Ramos (cell line): ENCODE results near the gene ZNF91.
"Not testable (repeated sequence)": the region's sequence is repeated elsewhere in the genome, so short reads cannot be mapped to it uniquely, and the experiment has no call there.

Source experiments
- in situ Hi-C: fragments of 300-500 bp; cut with MboI; formaldehyde crosslinking; loops from one replicate; pipeline ENCODE4 v1.14.3; 2022; ENCODE audit warnings: low sequenced_read_pairs; ENCODE audit not compliant: unreplicated experiment

The ZNF91 gene

GRCh38 chr19:23321403-23321802 lies 73.9 kb downstream of the ZNF91 start:
- in situ Hi-C loops: not testable (repeated sequence)

GRCh38 chr19:23319571-23319970 lies 75.7 kb downstream of the ZNF91 start:
- in situ Hi-C loops: not testable (repeated sequence)

GRCh38 chr19:23318941-23319340 lies 76.3 kb downstream of the ZNF91 start:
- in situ Hi-C loops: not testable (repeated sequence)

GRCh38 chr19:23318143-23318542 lies 77.1 kb downstream of the ZNF91 start:
- in situ Hi-C loops: no loop called here

GRCh38 chr19:23315286-23315685 lies 80.0 kb downstream of the ZNF91 start:
- in situ Hi-C loops: no loop called here

GRCh38 chr19:23314505-23315251 lies 80.6 kb downstream of the ZNF91 start:
- in situ Hi-C loops: no loop called here

GRCh38 chr19:23313196-23313595 lies 82.1 kb downstream of the ZNF91 start:
- in situ Hi-C loops: no loop called here

DNA sequence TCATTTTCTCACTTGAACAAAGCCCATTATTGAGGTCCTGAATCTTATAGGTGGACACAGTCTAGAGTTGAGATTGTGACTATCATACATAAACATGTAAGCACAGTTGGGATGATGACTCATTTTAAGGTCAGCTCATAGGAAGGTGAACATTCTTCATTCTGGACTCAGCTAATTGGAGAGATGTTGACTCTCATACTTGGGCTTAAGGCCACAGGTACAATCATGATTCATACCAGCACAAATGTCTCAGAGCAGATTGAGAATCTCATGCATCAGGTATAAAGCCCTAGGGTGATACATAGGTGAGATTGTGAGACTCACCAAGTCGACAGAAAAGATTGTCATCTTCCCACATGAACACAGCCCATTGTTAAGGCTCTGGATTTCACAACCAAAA lies 82.8 kb downstream of the ZNF91 start:
- in situ Hi-C loops: no loop called here

GRCh38 chr19:23311551-23311950 lies 83.7 kb downstream of the ZNF91 start:
- in situ Hi-C loops: no loop called here

DNA sequence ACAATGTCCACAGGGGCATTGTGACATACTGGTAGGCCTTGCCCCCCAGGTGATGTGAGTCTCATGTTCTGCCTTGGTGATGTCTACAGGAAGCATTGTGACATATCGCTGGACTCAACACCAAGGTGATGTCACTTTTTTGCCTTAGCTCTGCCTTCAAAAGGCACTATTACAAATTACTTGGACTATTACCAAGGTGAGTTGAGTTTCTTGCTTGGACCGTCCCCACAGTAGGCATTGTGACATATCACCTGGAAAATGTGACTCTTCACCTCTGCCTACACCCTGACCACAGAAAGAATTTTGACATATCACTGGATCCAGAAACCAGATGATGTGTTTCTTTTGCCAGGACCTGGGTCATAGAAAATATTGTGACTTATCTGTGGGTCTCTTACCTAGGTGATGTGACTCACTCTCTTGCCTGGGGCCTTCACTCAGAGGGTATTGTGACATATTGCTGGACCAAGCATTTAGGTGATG lies 84.5 kb downstream of the ZNF91 start:
- in situ Hi-C loops: no loop called here

GRCh38 chr19:23309926-23310325 lies 85.3 kb downstream of the ZNF91 start:
- in situ Hi-C loops: no loop called here

DNA sequence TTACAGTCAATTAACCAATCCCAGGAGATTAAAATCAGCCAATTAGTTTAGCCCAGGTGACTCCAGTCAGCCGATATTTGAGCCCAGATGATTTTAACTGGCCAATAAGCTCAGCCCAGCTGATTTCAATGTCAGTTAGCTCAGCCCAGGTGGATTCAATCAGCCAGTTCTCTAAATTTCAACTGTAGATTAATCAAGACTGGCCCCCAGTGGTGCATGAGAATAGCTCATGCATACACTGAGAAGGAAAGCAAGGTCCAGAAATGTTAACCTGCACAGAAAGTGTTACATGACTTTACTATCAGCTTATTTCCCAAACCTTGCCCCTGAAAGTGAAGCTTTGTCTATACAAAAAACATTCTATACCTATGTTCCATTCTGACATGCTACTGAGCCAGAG lies 89.7 kb downstream of the ZNF91 start:
- in situ Hi-C loops: no loop called here

- in situ Hi-C loops: no loop called here
These were observed 91.0 kb downstream of the ZNF91 start for GRCh38 chr19:23304238-23304637.

DNA sequence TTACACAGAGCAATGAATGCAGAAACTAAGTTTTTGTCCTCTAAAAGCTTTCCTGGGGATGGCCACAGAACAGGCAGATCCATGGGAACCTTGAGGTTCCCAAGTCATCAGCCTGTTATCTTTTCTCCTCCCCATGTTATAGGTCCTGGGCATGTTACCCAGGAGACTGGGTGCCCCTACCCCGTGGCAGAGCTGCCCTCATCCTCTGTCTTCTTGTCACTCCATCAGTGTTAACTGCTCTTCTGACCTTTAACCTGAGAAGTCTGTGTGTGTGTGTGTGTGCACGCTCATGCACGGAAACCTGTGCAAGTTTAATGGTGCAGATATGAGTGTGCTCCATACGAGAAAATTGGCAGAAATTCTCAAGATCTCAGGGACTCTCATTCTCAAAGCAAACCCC lies 101.1 kb downstream of the ZNF91 start:
- in situ Hi-C loops: no loop called here

- in situ Hi-C loops: not testable (repeated sequence)
These were observed 105.3 kb downstream of the ZNF91 start for GRCh38 chr19:23289966-23290365.
